Nephron (organoid): ENCODE data around the gene GMDS.

Source experiments
- H3K27ac Mint-ChIP-seq, 3 experiments: 2 replicates each; pipeline ENCODE4 v1.8.0; 2020; ENCODE audit warnings: mixed read lengths in 3 of 3, mild to moderate bottlenecking in 2 of 3, moderate library complexity in 1 of 3
- H3K27me3 Mint-ChIP-seq: 2 replicates; pipeline ENCODE4 v1.8.0; 2021; ENCODE audit warnings: low read depth, mild to moderate bottlenecking, moderate library complexity, mixed read lengths
- H3K36me3 Mint-ChIP-seq: 2 replicates; pipeline ENCODE4 v1.8.0; 2020; ENCODE audit warnings: low read depth, mixed read lengths
- H3K4me1 Mint-ChIP-seq: 2 replicates; pipeline ENCODE4 v1.8.0; 2020; ENCODE audit warnings: mixed read lengths
- H3K4me3 Mint-ChIP-seq, 3 experiments: 2 replicates each; pipeline ENCODE4 v1.8.0; 2020; ENCODE audit warnings: mild to moderate bottlenecking in 3 of 3, mixed read lengths in 3 of 3, moderate library complexity in 2 of 3
- H3K9me3 Mint-ChIP-seq: 2 replicates; pipeline ENCODE4 v1.8.0; 2020; ENCODE audit warnings: mixed read lengths
- CTCF ChIP-seq, 3 experiments: fragments of 200-600 bp; sonication (generic); IDR thresholded peaks; one replicate each; pipeline ENCODE4 v1.5.0; 2021; ENCODE audit warnings: antibody characterized with exemption in 3 of 3; ENCODE audit not compliant: unreplicated experiment in 3 of 3

GMDS gene

GRCh38 chr6:1686117-1687098, 559.0 kb downstream of the GMDS start:
- Mint-ChIP-seq H3K36me3 (peaks cover 4% of the 10 kb centered on the region), H3K4me1 (peaks cover 33% of the 10 kb centered on the region), H3K4me3 (peak overlapping the region in 1 of 3 experiments; percentile 11), H3K27ac (peak overlapping the region in 2 of 3 experiments; percentile 3 to 88), H3K9me3 (no peaks in the 10 kb centered on the region), H3K27me3 (peaks cover 12% of the 10 kb centered on the region)
- peak in 2 of 3 experiments; percentile 23 to 50 for TF ChIP-seq CTCF (IDR thresholded peaks at IDR 0.05; ENCODE audit: unreplicated experiment in 3 of 3)

- peaks cover 7% of the 10 kb centered on the region for H3K27me3 Mint-ChIP-seq
- H3K27ac Mint-ChIP-seq: peak overlapping the region in 2 of 3 experiments; percentile 50 to 52
- H3K36me3 Mint-ChIP-seq: no peaks in the 10 kb centered on the region
- H3K4me1 Mint-ChIP-seq: peaks cover 28% of the 10 kb centered on the region
- H3K9me3 Mint-ChIP-seq: peaks cover 3% of the 10 kb centered on the region
- H3K4me3 Mint-ChIP-seq: no peak overlapping the region
- no peak for TF ChIP-seq CTCF (IDR thresholded peaks at IDR 0.05; ENCODE audit: unreplicated experiment in 3 of 3)
These were observed 565.7 kb downstream of the GMDS start for GRCh38 chr6:1679688-1680068.

- peaks cover 4% of the 10 kb centered on the region for H3K9me3 Mint-ChIP-seq
- H3K36me3 Mint-ChIP-seq: peaks cover 1% of the 10 kb centered on the region
- peaks cover 23% of the 10 kb centered on the region for H3K4me1 Mint-ChIP-seq
- peak overlapping the region in 2 of 3 experiments; percentile 52 to 65 for H3K27ac Mint-ChIP-seq
- H3K4me3 Mint-ChIP-seq: no peak overlapping the region
- peaks cover 4% of the 10 kb centered on the region for H3K27me3 Mint-ChIP-seq
- no peak for TF ChIP-seq CTCF (IDR thresholded peaks at IDR 0.05; ENCODE audit: unreplicated experiment in 3 of 3)
These were observed 566.2 kb downstream of the GMDS start for GRCh38 chr6:1679031-1679687.

GRCh38 chr6:1678201-1678600, 567.2 kb downstream of the GMDS start:
- Mint-ChIP-seq H3K4me1 (peaks cover 21% of the 10 kb centered on the region), H3K27ac (peak overlapping the region; percentile 9 to 52 (median 43)), H3K9me3 (peaks cover 10% of the 10 kb centered on the region), H3K4me3 (peak overlapping the region in 1 of 3 experiments; percentile 15), H3K36me3 (peaks cover 8% of the 10 kb centered on the region), H3K27me3 (peaks cover 4% of the 10 kb centered on the region)
- TF ChIP-seq CTCF (IDR thresholded peaks at IDR 0.05; ENCODE audit: unreplicated experiment in 3 of 3): no peak

- peaks cover 9% of the 10 kb centered on the region for H3K27me3 Mint-ChIP-seq
- peaks cover 10% of the 10 kb centered on the region for H3K9me3 Mint-ChIP-seq
- no peak overlapping the region for H3K4me3 Mint-ChIP-seq
- H3K27ac Mint-ChIP-seq: no peak overlapping the region
- peaks cover 5% of the 10 kb centered on the region for H3K4me1 Mint-ChIP-seq
- TF ChIP-seq CTCF (IDR thresholded peaks at IDR 0.05; ENCODE audit: unreplicated experiment in 3 of 3): no peak
- peaks cover 8% of the 10 kb centered on the region for H3K36me3 Mint-ChIP-seq
These were observed 573.0 kb downstream of the GMDS start for GRCh38 chr6:1672379-1672778.
